Esophagus muscularis mucosa (tissue), 4 donors: ENCODE measurements around the gene HRH4.

ENCODE experiments used
- EP300 ChIP-seq: sonication (generic); formaldehyde crosslinking; IDR thresholded peaks from one replicate; pipeline ENCODE4 v1.6.1; 2017; ENCODE audit warnings: antibody characterized with exemption
- POLR2A ChIP-seq: fragments of 450-650 bp; IDR thresholded peaks from one replicate; pipeline ENCODE4 v1.6.1; 2017; ENCODE audit warnings: antibody characterized with exemption, moderate library complexity, mild to moderate bottlenecking, low read depth
- POLR2AphosphoS5 ChIP-seq, 2 donors: sonication (generic); formaldehyde crosslinking; IDR thresholded peaks; one replicate each; pipeline ENCODE4 v1.6.1; 2017; ENCODE audit warnings: antibody characterized with exemption in 2 of 2
- TF ChIP-seq, protein P1 (sequence below), 3 experiments: fragments of 200-600 bp in 2 of 3; fragments of 450-650 bp in 1 of 3; sonication (generic) in 2 of 3; IDR thresholded peaks; one replicate each; pipeline ENCODE4 v1.5.1; 2017 to 2019; ENCODE audit warnings: antibody characterized with exemption in 3 of 3, mild to moderate bottlenecking in 2 of 3, moderate library complexity in 1 of 3

- TF ChIP-seq, protein P1, sequence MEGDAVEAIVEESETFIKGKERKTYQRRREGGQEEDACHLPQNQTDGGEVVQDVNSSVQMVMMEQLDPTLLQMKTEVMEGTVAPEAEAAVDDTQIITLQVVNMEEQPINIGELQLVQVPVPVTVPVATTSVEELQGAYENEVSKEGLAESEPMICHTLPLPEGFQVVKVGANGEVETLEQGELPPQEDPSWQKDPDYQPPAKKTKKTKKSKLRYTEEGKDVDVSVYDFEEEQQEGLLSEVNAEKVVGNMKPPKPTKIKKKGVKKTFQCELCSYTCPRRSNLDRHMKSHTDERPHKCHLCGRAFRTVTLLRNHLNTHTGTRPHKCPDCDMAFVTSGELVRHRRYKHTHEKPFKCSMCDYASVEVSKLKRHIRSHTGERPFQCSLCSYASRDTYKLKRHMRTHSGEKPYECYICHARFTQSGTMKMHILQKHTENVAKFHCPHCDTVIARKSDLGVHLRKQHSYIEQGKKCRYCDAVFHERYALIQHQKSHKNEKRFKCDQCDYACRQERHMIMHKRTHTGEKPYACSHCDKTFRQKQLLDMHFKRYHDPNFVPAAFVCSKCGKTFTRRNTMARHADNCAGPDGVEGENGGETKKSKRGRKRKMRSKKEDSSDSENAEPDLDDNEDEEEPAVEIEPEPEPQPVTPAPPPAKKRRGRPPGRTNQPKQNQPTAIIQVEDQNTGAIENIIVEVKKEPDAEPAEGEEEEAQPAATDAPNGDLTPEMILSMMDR (IDR thresholded peaks at IDR 0.05), result peak in 1 of 3 experiments; percentile 33
- TF ChIP-seq EP300 (no peak), POLR2AphosphoS5 (IDR thresholded peaks at IDR 0.05) (no peak), POLR2A (no peak)
Observed at GRCh38 chr18:24514439-24514838, 54.0 kb downstream of the HRH4 start.
